Natural killer cell (primary cell): ENCODE results near the gene CBY2. TPM values are rescaled to one million over a fixed set of nuclear protein-coding genes. Genes with fewer than 3 reads are reported as not detected.

Experiments used
- ATAC-seq, 3 donors: fragments of 150-1000 bp in 2 of 3; fragments of 200-7000 bp in 1 of 3; cut with Tn5 transposase; 1 replicate in 1 of 3; 2 replicates in 2 of 3; pipeline ENCODE4 v1.10.0; 2021; ENCODE audit warnings: mild to moderate bottlenecking in 2 of 3, moderate library complexity in 2 of 3
- DNase-seq, 2 donors: peaks; one replicate each; pipeline versions ENCODE4 v3.0.0 to v3.0.0-alpha.2; 2013 to 2021; ENCODE audit warnings: mixed read lengths in 1 of 2
- H3K27ac ChIP-seq: one replicate; pipeline ENCODE4 v1.5.1; 2013; ENCODE audit warnings: mild to moderate bottlenecking, low read length
- H3K27me3 ChIP-seq: one replicate; pipeline ENCODE4 v1.6.1; 2013; ENCODE audit warnings: low read length; ENCODE audit not compliant: control insufficient read depth, insufficient read depth
- H3K36me3 ChIP-seq: one replicate; pipeline ENCODE4 v1.6.1; 2013; ENCODE audit warnings: low read length; ENCODE audit not compliant: control insufficient read depth, insufficient read depth
- H3K4me1 ChIP-seq: one replicate; pipeline ENCODE4 v1.6.1; 2013; ENCODE audit warnings: low read length; ENCODE audit not compliant: control insufficient read depth, insufficient read depth
- H3K4me3 ChIP-seq: one replicate; pipeline ENCODE4 v1.5.1; 2013; ENCODE audit warnings: low read length
- H3K9me3 ChIP-seq: one replicate; pipeline ENCODE4 v1.6.1; 2013; ENCODE audit warnings: low read length; ENCODE audit not compliant: control insufficient read depth, insufficient read depth
- H3K27ac Mint-ChIP-seq, 2 donors: one replicate each; pipeline ENCODE4 v1.8.0; 2022; ENCODE audit warnings: mild to moderate bottlenecking in 2 of 2, mixed read lengths in 2 of 2, moderate library complexity in 1 of 2
- H3K27me3 Mint-ChIP-seq, 2 donors: one replicate each; pipeline ENCODE4 v1.8.0; 2022; ENCODE audit warnings: low read depth in 2 of 2, mixed read lengths in 2 of 2
- H3K36me3 Mint-ChIP-seq: one replicate; pipeline ENCODE4 v1.8.0; 2022; ENCODE audit warnings: mixed read lengths
- H3K4me1 Mint-ChIP-seq, 2 donors: one replicate each; pipeline ENCODE4 v1.8.0; 2022; ENCODE audit warnings: mixed read lengths in 2 of 2
- H3K4me3 Mint-ChIP-seq: one replicate; pipeline ENCODE4 v1.8.0; 2022; ENCODE audit warnings: mild to moderate bottlenecking, moderate library complexity, mixed read lengths
- H3K9me3 Mint-ChIP-seq, 2 donors: one replicate each; pipeline ENCODE4 v1.8.0; 2022; ENCODE audit warnings: mixed read lengths in 2 of 2
- WGBS: methylation state at CpG from one replicate; pipeline ENCODE4 v1.1.7; 2013; ENCODE audit warnings: missing lambda C conversion rate; ENCODE audit not compliant: insufficient coverage; 5-methylcytosine and 5-hydroxymethylcytosine counted together
- intact Hi-C: fragments of 100-400 bp; cut with micrococcal nuclease; formaldehyde crosslinking; loops from one replicate; pipeline ENCODE4 v1.14.2; 2022
- total RNA-seq, 4 donors: library from RNA; stranded (reverse); fragments of 120-200 nt in 1 of 4; gene quantifications; one replicate each; pipeline versions ENCODE4 v1.2.3 to v1.2.4, GENCODE V29; 2013 to 2022
- TF ChIP-seq, protein P1 (sequence below): fragments of 200-600 bp; IDR thresholded peaks from one replicate; pipeline ENCODE4 v1.8.0; 2022; ENCODE audit warnings: antibody characterized with exemption

The CBY2 gene
- total RNA-seq, 3 donors from 2014 or later (not counting 1 experiment from before 2014, with no cell fraction given), result not detected

DNA sequence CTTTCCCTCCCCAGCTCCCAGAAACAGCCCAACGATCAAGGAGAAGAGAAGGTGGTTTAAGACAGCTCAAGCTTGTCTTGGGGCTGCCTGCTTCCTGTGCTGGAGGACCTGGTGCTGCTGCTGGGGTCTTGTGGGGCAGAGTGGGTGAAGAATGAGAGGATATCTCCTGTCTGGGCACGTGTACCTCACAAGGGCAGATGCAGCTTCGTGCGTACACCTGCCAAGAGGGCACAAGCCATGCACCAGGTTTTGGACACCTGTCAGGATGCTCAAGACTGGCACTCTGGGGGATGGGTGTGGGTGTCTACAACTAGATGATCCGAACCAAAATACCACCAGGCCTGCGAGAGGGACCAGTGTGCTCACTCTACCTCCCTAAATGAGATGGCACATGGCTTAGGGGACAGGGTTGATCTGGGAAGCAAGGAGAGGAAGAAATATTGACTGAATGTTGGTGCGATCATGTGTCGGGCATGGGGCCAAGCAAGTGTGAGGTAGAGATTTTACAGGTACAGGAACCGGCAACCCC is 2.2 kb downstream of the CBY2 start:
- Mint-ChIP-seq H3K27me3 (peaks cover 21 to 43% of the 10 kb centered on the region in 2 donors), H3K4me1 (no peaks in the 10 kb centered on the region), H3K36me3 (no peaks in the 10 kb centered on the region), H3K4me3 (no peak overlapping the region), H3K9me3 (no peaks in the 10 kb centered on the region), H3K27ac (no peak overlapping the region)
- H3K4me1 ChIP-seq, result no peaks in the 10 kb centered on the region
- ATAC-seq (no peak), DNase-seq (no peak)
- intact Hi-C loops, result no loop called here
- H3K27me3 ChIP-seq, result no peaks in the 10 kb centered on the region
- H3K27ac ChIP-seq, result no peak overlapping the region
- no peak overlapping the region for H3K4me3 ChIP-seq
- H3K9me3 ChIP-seq, result no peaks in the 10 kb centered on the region
- TF ChIP-seq, protein P1, sequence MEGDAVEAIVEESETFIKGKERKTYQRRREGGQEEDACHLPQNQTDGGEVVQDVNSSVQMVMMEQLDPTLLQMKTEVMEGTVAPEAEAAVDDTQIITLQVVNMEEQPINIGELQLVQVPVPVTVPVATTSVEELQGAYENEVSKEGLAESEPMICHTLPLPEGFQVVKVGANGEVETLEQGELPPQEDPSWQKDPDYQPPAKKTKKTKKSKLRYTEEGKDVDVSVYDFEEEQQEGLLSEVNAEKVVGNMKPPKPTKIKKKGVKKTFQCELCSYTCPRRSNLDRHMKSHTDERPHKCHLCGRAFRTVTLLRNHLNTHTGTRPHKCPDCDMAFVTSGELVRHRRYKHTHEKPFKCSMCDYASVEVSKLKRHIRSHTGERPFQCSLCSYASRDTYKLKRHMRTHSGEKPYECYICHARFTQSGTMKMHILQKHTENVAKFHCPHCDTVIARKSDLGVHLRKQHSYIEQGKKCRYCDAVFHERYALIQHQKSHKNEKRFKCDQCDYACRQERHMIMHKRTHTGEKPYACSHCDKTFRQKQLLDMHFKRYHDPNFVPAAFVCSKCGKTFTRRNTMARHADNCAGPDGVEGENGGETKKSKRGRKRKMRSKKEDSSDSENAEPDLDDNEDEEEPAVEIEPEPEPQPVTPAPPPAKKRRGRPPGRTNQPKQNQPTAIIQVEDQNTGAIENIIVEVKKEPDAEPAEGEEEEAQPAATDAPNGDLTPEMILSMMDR, result no peak
- 92% methylated on average over 9 of the region's 9 CpGs for WGBS
- H3K36me3 ChIP-seq, result no peaks in the 10 kb centered on the region

DNA sequence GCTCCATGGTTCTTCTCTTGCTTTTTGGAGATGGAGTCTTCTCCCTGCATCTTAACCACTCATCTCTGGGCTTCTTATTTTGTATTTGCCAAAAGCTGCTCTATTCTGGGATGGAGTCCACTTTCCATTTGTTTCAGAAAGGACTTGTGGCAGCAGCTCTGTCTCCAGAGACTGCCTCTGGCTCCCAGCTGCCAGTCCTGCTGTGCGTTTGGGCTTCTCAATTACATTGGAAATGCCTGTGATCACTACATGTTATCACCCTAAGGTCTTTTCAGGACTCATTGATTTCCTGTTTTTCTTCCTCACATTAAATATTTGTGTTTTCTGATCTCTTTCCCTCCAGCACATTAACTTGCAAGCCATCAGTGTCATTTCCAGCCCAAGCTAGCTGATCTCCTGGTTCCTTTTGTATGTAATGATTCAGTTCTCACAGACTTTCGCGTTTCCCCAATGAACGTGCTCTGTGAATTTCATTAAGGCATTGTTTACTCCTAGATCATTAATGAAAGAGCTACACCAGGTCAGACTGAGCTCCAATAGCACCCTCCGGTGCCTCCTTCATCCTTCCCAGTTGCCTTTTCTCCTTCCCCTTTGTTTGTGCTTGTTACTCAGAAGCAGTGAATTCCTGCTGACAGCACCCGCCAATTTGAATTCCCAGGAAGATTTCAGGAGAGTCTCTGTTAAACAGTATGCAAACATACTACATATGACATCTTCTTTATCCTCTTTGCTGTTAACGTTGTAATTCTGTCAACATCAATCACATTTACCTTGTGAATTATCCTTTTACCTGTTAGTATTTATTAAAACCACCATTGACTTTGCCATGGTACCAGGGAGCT is 3.0 kb downstream of the CBY2 start:
- ATAC-seq (no peak), DNase-seq (no peak)
- Histone ChIP-seq H3K4me3 (no peak overlapping the region), H3K9me3 (no peaks in the 10 kb centered on the region), H3K36me3 (no peaks in the 10 kb centered on the region), H3K4me1 (no peaks in the 10 kb centered on the region), H3K27me3 (no peaks in the 10 kb centered on the region), H3K27ac (no peak overlapping the region)
- no peaks in the 10 kb centered on the region for H3K4me1 Mint-ChIP-seq
- no peaks in the 10 kb centered on the region for H3K36me3 Mint-ChIP-seq
- 89% methylated on average over 7 of the region's 7 CpGs for WGBS
- peaks cover 21 to 38% of the 10 kb centered on the region in 2 donors for H3K27me3 Mint-ChIP-seq
- H3K9me3 Mint-ChIP-seq, result no peaks in the 10 kb centered on the region
- TF ChIP-seq, protein P1, result no peak
- no peak overlapping the region for H3K27ac Mint-ChIP-seq
- intact Hi-C loops, result no loop called here
- no peak overlapping the region for H3K4me3 Mint-ChIP-seq

DNA sequence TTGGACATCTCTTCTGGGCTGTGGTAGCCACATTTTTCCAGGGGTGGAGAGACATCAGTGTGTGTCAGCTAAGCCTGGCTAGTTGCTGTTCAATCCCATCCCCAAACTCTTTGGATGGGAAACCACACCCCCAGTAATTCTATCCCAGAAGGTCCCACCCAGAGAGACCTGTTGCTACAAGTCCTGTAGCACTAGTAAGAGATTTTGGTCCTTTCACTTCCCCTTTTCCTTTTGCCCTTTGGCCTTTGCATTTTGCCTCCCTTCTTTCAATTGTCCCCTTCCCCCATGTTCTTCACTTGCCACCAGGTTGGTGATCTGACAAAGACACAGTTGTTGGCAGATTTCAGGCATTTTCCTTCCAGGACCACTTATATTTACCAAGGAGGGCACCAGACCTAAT is 3.8 kb downstream of the CBY2 start:
- H3K9me3 Mint-ChIP-seq, result no peaks in the 10 kb centered on the region
- H3K36me3 Mint-ChIP-seq, result no peaks in the 10 kb centered on the region
- DNase-seq, result no peak

More for the DNA sequence above, 3.8 kb downstream of the CBY2 start:
- Mint-ChIP-seq H3K4me3 (no peak overlapping the region), H3K27ac (no peak overlapping the region), H3K27me3 (peaks cover 17 to 32% of the 10 kb centered on the region in 2 donors), H3K4me1 (no peaks in the 10 kb centered on the region)
- H3K36me3 ChIP-seq, result no peaks in the 10 kb centered on the region
- TF ChIP-seq, protein P1, result no peak
- H3K9me3 ChIP-seq, result no peaks in the 10 kb centered on the region
- H3K27ac ChIP-seq, result no peak overlapping the region
- no peaks in the 10 kb centered on the region for H3K27me3 ChIP-seq
- H3K4me3 ChIP-seq, result no peak overlapping the region
- no peak for ATAC-seq
- intact Hi-C loops, result no loop called here
- no peaks in the 10 kb centered on the region for H3K4me1 ChIP-seq
